AG10803 (cell line): ENCODE data around the gene PPP1R3D.

Experiments used
- DNase-seq: peaks from one replicate; pipeline ENCODE4 v3.0.0; 2010; ENCODE audit warnings: low read depth
- H3K4me3 ChIP-seq: 2 replicates; pipeline ENCODE4 v1.5.1; 2011; ENCODE audit warnings: mild to moderate bottlenecking, low read length, control low read depth
- TF ChIP-seq, protein P1 (sequence below): conservative IDR thresholded peaks from 2 replicates; pipeline ENCODE4 v1.5.1; 2011; ENCODE audit warnings: mild to moderate bottlenecking, low read length, control low read depth, inconsistent platforms

The PPP1R3D gene, protein sequence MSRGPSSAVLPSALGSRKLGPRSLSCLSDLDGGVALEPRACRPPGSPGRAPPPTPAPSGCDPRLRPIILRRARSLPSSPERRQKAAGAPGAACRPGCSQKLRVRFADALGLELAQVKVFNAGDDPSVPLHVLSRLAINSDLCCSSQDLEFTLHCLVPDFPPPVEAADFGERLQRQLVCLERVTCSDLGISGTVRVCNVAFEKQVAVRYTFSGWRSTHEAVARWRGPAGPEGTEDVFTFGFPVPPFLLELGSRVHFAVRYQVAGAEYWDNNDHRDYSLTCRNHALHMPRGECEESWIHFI

DNA sequence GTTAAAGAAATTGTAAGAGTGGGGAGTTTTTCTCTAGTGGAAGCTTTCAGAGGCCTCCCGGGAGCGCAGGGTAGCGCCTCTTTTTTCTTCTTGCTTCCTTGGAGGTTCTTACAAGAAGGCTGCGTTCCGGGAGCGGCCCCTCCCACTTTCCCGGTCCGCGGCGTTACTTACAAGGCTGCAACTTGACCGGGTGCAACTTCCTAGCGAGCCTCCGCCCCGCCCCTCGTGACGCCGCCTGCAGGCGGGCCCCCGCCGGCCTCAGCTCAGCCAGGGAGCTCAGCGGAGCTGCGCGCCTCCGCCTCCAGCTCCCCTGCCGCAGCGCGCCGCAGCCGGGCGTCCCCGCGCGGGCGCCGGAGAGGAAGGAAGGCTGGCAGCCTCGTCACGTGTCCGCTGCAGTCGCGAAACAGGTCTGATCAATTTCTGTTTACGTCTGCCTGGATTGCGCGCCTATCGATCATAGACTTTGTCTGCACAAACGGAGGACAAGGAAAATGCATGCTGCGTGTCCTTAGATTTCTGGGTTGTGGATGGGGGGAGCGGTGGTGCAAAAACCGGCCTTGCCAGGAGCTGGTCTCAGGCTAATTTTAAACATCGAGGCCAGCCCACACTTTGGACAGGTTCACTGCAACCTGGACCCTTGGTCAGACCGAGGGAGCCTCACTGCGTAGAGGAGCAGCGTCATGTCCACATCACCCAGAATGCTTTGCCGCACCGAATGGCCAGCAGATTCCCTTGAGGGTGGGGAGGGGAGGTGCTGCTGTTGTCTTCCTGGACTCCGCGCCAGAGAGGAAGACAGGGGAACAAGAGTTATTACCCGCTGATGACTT is at the start of gene PPP1R3D, which contains the start of gene FAM217B:
TSS of gene PPP1R3D (minus strand) at position 177 of the 827 bp plus-strand sequence. CDS start 374 bp downstream, outside the sequence.
TSS of gene FAM217B (plus strand) at position 261 of the 827 bp plus-strand sequence. CDS start 3,555 bp downstream, outside the sequence.
- DNase-seq: peak; percentile 98
- H3K4me3 ChIP-seq: peak within 1 kb of the TSS; percentile 82
- TF ChIP-seq, protein P1, sequence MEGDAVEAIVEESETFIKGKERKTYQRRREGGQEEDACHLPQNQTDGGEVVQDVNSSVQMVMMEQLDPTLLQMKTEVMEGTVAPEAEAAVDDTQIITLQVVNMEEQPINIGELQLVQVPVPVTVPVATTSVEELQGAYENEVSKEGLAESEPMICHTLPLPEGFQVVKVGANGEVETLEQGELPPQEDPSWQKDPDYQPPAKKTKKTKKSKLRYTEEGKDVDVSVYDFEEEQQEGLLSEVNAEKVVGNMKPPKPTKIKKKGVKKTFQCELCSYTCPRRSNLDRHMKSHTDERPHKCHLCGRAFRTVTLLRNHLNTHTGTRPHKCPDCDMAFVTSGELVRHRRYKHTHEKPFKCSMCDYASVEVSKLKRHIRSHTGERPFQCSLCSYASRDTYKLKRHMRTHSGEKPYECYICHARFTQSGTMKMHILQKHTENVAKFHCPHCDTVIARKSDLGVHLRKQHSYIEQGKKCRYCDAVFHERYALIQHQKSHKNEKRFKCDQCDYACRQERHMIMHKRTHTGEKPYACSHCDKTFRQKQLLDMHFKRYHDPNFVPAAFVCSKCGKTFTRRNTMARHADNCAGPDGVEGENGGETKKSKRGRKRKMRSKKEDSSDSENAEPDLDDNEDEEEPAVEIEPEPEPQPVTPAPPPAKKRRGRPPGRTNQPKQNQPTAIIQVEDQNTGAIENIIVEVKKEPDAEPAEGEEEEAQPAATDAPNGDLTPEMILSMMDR: no peak

DNA sequence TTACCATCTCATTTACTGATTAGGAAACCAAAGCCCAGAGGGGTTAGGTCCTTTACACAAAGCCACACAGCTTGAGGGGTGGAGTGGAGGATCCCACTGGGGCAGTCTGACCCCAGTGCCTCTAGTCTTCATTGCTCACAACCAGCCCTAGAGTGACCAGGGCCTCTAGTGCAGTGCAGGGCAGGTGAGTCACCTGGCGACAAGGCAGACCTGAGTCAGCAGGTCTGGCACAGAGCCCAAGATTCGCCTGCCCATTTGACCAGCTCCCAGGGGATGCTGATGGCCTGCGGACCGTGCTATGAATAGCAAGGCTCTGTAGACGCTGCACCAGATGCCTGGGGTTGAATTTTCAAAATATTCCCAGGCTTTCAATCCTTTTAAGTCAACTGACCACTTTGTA is 48.0 kb upstream of the PPP1R3D start:
- no peak overlapping the region for H3K4me3 ChIP-seq
- no peak for DNase-seq
- TF ChIP-seq, protein P1: no peak

DNA sequence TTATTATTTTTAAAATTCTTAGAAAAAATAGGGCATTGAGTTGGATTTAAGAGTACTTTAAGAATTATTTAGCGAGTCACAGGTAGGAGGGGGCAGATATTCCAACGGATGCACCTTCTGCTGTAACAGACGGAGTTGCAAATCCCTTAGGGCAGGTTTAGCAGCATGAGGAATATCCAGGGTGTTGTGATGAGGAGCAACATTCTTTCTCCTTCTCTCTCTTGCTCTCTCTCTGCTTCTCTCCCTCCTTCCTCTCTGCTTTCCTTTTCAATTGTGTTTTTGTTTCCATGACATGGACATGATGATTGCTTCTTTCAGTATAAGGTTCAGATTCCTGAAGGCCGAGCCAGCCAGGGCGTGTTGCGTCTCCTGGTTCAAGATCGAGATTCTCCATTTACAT is 47.0 kb upstream of the PPP1R3D start:
- TF ChIP-seq, protein P1: no peak
- no peak for DNase-seq
- no peak overlapping the region for H3K4me3 ChIP-seq

DNA sequence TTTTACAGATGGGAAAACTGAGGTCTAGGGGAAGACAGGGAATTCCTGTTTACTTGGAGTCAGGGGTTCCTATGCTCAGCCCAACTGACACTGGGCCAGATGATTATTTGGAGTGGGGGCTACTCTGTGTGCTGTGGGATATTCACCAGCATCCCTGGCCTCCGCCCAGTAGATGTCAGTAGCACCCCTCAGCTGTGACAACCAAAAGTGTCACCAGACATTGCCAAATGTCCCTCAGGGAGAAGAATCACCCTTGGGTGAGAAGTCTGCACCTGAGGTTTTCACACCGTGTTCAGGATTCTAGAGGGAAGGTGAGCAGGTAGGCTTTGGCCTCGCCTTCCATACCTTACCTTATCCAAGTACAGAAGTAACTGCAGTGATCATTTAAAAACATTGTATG is 45.8 kb upstream of the PPP1R3D start:
- TF ChIP-seq, protein P1: no peak
- no peak overlapping the region for H3K4me3 ChIP-seq
- DNase-seq: no peak

DNA sequence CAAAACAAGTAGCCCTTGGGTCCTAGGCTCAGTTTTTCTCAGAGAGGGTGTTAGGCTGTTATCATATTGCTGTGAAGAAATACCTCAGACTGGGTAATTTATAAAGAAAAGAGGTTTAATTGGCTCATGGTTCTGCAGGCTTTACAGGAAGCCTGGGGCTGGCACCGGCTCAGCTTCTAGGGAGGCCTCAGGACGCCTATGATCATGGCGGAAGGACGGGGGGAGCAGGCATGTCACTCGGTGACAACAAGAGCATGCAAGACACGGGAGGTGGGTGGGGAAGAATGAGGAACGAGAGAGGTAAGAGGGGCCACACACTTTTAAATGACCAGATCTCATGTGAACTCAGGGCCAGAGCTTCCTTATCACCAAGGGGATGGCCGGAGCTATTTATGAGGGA is 45.1 kb upstream of the PPP1R3D start:
- TF ChIP-seq, protein P1: no peak
- DNase-seq: no peak
- H3K4me3 ChIP-seq: no peak overlapping the region

DNA sequence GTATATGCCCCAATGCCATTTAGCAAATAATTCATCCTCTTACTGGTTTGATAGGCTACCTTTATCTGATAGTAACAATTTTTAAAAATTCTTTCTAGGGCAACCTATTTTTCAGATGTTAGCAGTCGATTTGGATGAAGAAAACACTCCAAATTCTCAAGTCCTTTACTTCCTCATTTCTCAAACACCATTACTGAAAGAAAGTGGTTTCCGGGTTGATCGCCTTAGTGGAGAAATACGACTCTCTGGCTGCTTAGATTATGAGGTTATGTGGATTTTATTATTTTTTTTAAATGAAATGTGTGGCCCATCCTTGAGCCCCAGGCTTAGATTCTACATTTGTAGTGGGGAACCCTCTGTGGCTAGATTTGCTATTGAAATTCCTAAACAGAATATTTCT is 44.4 kb upstream of the PPP1R3D start:
- H3K4me3 ChIP-seq: no peak overlapping the region
- TF ChIP-seq, protein P1: no peak
- no peak for DNase-seq
